ENCODE measurements around the gene ERCC8.

The ERCC8 gene

GRCh38 chr5:60980511-60980910 lies 35.6 kb upstream of the ERCC8 start:
- no peaks in the 10 kb centered on the region for H3K27me3 ChIP-seq (ENCODE audit: insufficient read depth, low read depth, severe bottlenecking)
- no peak for TF ChIP-seq CTCF (IDR thresholded peaks at IDR 0.05; ENCODE audit: low read depth, low read length)
- no peaks in the 10 kb centered on the region for H3K9me3 ChIP-seq (ENCODE audit: severe bottlenecking)
- H3K36me3 ChIP-seq, result no peaks in the 10 kb centered on the region
- no peak overlapping the region for H3K4me3 ChIP-seq (ENCODE audit: low read depth, low read length)
- DNase-seq, result no peak
- no peak overlapping the region for H3K27ac ChIP-seq

GRCh38 chr5:60978968-60979367 lies 34.1 kb upstream of the ERCC8 start:
- H3K27me3 ChIP-seq (ENCODE audit: insufficient read depth, low read depth, severe bottlenecking), result no peaks in the 10 kb centered on the region
- DNase-seq, result no peak
- no peak overlapping the region for H3K4me3 ChIP-seq (ENCODE audit: low read depth, low read length)
- TF ChIP-seq CTCF (IDR thresholded peaks at IDR 0.05; ENCODE audit: low read depth, low read length), result no peak
- H3K9me3 ChIP-seq (ENCODE audit: severe bottlenecking), result no peaks in the 10 kb centered on the region
- no peak overlapping the region for H3K27ac ChIP-seq
- no peaks in the 10 kb centered on the region for H3K36me3 ChIP-seq

- H3K36me3 ChIP-seq, result no peaks in the 10 kb centered on the region
- no peaks in the 10 kb centered on the region for H3K27me3 ChIP-seq (ENCODE audit: insufficient read depth, low read depth, severe bottlenecking)
Observed at GRCh38 chr5:60977956-60978737, 33.3 kb upstream of the ERCC8 start.

GRCh38 chr5:60972231-60972630 lies 27.4 kb upstream of the ERCC8 start:
- no peaks in the 10 kb centered on the region for H3K27me3 ChIP-seq (ENCODE audit: insufficient read depth, low read depth, severe bottlenecking)
- TF ChIP-seq CTCF (IDR thresholded peaks at IDR 0.05; ENCODE audit: low read depth, low read length), result no peak
- H3K4me3 ChIP-seq (ENCODE audit: low read depth, low read length), result no peak overlapping the region
- no peaks in the 10 kb centered on the region for H3K36me3 ChIP-seq
- H3K9me3 ChIP-seq (ENCODE audit: severe bottlenecking), result no peaks in the 10 kb centered on the region
- no peak for DNase-seq
- H3K27ac ChIP-seq, result no peak overlapping the region

More at GRCh38 chr5:60977956-60978737, 33.3 kb upstream of the ERCC8 start:
- H3K9me3 ChIP-seq (ENCODE audit: severe bottlenecking), result no peaks in the 10 kb centered on the region
- H3K4me3 ChIP-seq (ENCODE audit: low read depth, low read length), result no peak overlapping the region
- no peak overlapping the region for H3K27ac ChIP-seq
- DNase-seq, result no peak
- no peak for TF ChIP-seq CTCF (IDR thresholded peaks at IDR 0.05; ENCODE audit: low read depth, low read length)

GRCh38 chr5:60961685-60962084 lies 16.8 kb upstream of the ERCC8 start:
- Histone ChIP-seq H3K4me3 (ENCODE audit: low read depth, low read length) (no peak overlapping the region), H3K9me3 (ENCODE audit: severe bottlenecking) (no peaks in the 10 kb centered on the region), H3K27ac (no peak overlapping the region), H3K36me3 (no peaks in the 10 kb centered on the region), H3K27me3 (ENCODE audit: insufficient read depth, low read depth, severe bottlenecking) (no peaks in the 10 kb centered on the region)
- no peak for DNase-seq
- TF ChIP-seq CTCF (IDR thresholded peaks at IDR 0.05; ENCODE audit: low read depth, low read length), result no peak

- Histone ChIP-seq H3K4me3 (ENCODE audit: low read depth, low read length) (no peak overlapping the region), H3K9me3 (ENCODE audit: severe bottlenecking) (no peaks in the 10 kb centered on the region), H3K27me3 (ENCODE audit: insufficient read depth, low read depth, severe bottlenecking) (no peaks in the 10 kb centered on the region), H3K27ac (no peak overlapping the region), H3K36me3 (no peaks in the 10 kb centered on the region)
- DNase-seq, result no peak
- 0 out of 2 replicates have a peak, but pooled peaks have one; percentile 24 for TF ChIP-seq CTCF (IDR thresholded peaks at IDR 0.05; ENCODE audit: low read depth, low read length)
Observed at GRCh38 chr5:60960591-60960990, 15.7 kb upstream of the ERCC8 start.
